Uterus (tissue), 2 donors: ENCODE data around the gene PI4K2B.
"Not testable (repeated sequence)": the region's sequence is repeated elsewhere in the genome, so short reads cannot be mapped to it uniquely, and the experiment has no call there.

Experiments
- POLR2A ChIP-seq, 2 donors: fragments of 450-650 bp; IDR thresholded peaks; one replicate each; pipeline ENCODE4 v1.6.1; 2016; ENCODE audit warnings: antibody characterized with exemption in 2 of 2, mild to moderate bottlenecking in 1 of 2, moderate library complexity in 1 of 2
- TF ChIP-seq, protein P1 (sequence below), 4 experiments: fragments of 200-600 bp in 2 of 4; fragments of 450-650 bp in 2 of 4; sonication (generic) in 2 of 4; IDR thresholded peaks; one replicate each; pipeline ENCODE4 v1.5.1; 2016 to 2019; ENCODE audit warnings: antibody characterized with exemption in 4 of 4, mild to moderate bottlenecking in 2 of 4, moderate library complexity in 1 of 4

DNA sequence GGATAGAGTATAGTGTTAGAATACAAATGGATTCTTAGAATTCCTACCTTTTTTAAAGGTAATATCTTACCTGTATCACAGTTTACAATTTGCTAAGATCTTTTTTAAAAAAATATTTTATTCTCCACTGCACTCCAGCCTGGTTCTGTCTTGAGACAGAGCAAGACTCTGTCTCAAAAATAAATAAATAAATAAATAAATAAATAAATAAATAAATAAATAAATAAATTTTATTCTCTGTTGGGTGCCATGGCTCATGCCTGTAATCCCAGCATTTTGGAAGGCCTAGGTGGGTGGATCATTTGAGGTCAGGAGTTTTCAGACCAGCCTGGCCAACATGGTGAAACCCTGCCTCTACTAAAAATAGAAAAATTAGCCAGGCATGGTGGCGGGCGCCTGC is 2.2 kb downstream of the PI4K2B start:
- TF ChIP-seq, protein P1, sequence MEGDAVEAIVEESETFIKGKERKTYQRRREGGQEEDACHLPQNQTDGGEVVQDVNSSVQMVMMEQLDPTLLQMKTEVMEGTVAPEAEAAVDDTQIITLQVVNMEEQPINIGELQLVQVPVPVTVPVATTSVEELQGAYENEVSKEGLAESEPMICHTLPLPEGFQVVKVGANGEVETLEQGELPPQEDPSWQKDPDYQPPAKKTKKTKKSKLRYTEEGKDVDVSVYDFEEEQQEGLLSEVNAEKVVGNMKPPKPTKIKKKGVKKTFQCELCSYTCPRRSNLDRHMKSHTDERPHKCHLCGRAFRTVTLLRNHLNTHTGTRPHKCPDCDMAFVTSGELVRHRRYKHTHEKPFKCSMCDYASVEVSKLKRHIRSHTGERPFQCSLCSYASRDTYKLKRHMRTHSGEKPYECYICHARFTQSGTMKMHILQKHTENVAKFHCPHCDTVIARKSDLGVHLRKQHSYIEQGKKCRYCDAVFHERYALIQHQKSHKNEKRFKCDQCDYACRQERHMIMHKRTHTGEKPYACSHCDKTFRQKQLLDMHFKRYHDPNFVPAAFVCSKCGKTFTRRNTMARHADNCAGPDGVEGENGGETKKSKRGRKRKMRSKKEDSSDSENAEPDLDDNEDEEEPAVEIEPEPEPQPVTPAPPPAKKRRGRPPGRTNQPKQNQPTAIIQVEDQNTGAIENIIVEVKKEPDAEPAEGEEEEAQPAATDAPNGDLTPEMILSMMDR (IDR thresholded peaks at IDR 0.05), result not testable (repeated sequence)
- not testable (repeated sequence) for TF ChIP-seq POLR2A (IDR thresholded peaks at IDR 0.05)
